GM19238 (cell line): ENCODE data around the gene NUDT7.

Experiments
- DNase-seq: peaks from one replicate; pipeline ENCODE4 v3.0.0; 2011; ENCODE audit warnings: low spot score; ENCODE audit not compliant: insufficient read length

The NUDT7 gene

DNA sequence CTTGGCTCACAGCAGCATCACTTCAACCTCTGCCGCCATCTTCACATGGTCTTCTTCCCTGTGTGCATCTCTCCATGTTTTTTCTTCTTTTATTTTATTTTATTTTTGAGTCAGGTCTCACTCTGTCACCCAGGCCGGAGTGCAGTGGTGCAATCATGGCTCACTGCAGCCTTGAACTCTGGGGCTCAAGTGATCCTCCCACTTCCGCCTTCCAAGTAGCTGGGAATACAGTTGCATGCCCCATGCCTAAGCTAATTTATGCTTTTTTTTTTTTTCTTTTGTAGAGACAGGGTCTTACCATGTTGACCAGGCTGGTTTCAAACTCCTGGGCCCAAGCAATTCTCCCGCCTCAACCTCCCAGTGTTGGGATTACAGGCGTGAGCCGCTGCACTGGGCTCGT, 1.9 kb downstream of the NUDT7 start:
- no peak for DNase-seq

DNA sequence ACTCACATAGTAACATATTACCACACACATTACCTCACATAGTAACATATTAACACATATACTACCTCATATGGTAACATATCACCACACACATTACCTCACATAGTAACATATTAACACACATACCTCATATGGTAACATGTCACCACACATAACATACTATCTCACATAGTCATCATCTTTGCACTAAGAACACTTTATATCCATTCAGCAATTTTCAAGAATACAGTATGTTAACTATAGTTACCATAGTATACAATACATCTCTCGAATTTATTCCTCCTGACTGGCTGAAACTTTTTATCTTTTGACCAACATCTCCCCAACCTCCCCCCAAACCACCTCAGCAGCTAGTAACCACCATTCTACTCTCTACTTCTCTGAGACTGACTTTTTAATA, 7.6 kb downstream of the NUDT7 start:
- DNase-seq = no peak

DNA sequence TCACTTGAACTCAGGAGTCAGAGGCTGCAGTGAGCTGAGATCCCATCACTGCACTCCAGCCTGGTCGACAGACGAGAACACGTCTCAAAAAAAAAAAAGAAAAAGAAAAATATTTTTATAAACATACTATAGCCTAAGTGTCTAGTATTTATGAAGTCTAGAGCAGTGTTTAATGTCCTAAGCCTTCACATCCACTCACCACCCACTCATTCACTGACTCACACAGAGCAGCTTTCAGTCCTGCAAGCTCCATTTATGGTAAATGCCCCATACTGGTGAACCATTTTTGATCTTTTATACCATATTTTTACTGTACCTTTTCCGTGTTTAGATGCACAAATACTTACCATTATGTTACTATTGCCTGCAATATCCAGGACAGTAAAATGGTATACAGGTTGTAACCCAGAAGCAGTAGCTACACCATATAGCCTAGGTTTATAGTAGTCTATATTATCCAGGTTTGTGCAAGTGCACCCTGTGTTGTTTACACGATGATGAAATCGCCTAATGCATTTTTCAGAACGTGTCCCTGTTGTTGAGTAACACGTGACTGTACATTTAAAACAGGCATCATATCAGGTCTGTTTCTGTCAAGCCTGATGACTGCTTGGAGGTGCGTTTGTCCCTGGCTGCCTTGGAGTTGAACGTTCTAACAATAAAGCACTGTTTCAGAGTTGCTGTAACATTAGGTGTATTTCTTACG, 10.1 kb downstream of the NUDT7 start:
- DNase-seq = no peak

DNA sequence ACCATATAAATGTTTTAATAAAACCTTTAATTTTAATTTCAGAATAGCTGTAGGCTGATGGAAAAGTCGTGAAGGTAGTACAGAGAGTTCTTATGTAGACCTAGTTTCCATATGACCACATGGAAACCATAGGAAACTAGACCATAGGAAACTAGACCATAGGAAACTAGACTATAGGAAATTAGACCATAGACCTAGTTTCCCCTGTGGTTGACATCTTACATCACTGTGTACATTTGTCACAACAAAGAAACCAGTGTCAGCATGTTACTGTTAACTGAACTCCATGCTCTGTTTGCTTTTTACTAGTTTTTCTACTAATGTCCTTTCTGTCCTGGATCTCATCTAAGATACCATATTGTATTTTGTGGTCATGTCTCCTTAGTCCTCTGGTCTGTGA, 14.6 kb downstream of the NUDT7 start:
- DNase-seq = no peak

DNA sequence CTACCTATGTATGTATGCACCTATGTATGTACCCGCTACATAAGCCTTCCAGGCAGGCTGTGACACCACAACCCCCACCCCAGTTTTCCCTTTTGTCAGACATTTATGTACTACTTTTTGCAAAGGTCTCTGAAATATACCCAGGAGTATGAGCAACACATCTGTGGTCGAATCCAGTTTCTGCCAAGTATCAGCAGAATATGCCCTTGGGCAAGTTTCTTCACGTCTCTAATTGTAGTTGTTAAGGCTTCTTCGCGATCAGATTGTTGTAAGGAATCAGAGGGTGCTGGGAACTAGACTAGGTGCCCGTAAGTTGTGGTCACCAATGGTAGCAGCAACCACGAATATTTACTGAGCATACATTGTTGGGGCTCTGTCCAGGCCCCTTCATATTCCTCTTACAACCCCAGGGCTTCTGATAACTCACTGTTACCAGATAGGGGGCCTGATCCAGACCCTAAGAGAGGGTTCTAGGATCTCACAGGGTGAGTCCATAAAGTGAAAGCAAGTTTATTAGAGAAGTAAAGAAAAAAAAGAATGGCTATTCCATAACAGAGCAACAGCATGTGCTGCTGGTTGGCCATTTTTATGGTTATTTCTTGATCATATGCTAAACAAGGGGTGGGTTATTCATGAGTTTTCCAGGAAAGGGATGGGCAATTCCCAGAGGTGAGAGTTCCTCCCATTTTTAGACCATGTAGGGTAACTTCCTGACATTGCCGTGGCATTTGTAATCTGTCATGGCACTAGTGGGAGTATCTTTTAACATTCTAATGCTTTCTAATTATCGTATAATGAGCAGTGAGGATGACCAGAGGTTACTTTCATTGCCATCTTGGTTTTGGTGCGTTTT, 16.6 kb downstream of the NUDT7 start:
- DNase-seq = no peak

DNA sequence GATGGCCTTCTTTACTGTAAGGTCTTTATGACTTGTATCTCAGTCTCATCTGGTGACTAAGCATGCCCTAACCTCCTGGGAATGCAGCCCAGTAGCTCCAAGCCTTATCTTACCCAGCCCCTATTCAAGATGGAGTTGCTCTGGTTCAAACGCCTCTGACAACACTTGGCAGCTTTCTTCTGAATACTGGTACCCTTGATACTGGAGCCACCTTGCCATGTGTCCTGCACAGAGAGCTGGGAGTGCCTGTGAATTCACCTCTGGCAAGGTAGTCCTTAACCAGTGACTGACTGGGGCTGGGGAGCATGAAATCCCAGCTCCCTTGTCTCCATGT, 17.2 kb downstream of the NUDT7 start:
- no peak for DNase-seq

DNA sequence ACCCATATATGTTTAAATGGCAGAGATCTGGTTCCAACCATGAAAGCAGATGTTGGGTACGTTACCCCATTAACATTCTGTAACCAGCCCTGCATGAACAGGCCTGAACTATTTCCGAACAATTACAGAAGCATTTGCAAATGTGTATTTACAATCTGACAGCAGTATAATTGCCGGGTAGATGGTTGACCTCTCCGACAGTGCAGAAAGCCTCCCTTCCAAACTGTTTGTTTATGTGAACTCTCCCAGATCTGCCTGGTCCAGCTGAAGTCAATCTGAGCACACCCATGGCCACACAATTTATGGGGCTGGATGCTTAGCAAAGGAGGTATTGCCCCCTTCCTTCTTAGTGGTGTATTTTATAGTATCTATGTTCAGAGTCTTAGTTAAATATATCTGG, 21.8 kb downstream of the NUDT7 start:
- DNase-seq = no peak

DNA sequence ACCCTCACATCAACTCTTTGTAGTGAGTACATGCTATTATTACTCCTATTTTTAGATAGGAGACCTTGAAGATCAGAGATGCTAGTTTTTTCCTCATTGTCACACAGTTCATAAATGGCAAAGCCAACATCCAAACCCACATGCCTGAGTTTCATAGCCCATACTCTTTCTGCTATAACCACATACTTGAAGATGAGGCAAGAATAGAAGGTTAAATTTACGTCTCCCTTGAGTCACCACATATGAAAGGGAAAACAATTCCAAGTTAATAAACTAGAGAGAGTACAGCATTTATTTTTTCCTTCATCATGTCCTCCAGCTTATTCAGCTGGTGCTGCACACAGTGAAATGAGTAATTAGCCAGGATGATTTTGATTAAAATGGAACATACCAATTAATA, 23.7 kb downstream of the NUDT7 start:
- DNase-seq = no peak

DNA sequence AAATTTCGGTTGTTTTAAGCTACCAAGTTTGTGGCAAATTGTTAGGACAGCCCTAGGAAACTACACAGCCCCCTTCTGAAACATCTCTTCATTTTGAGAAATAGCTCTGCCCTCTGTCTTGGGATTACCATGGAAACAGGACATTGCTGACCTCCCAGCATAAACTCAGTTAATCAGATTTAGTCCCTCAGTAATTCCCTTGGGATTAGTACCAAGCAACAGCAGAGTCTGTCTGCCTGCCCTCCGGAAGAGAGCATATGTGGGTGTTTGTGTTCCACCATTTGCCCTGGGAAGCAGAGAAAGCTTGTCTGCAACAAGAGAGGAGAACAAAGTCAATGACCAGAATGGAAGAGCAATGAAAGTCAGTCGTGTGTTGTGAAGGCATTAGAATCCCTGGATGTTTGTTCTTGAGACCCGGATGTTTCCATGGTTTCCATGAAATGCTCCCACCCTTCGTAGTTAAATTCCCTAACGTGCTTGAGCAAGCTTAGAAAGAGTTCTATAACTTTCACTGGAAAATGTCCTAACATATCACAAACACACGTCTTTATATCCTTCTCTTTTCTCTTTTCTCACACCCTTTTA, 26.2 kb downstream of the NUDT7 start:
- DNase-seq = no peak

DNA sequence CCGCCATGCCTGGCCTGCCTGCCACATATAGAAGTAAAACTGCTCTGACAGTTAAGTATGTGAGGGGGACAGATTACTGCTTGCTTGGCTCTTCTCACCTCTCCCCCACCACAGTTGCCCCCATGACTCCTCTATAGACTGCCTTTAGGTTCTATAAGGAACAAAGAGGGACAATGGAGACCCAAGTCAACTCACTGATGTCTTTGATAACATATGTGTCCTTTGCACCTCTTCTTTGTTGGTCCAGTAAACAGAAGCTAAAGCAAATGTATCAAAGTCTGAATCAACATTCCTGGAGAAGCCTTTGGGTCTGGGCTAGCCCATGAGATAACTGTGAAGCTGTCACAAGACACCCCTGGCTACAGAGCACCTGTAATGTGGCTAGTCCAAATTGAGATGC, 27.1 kb downstream of the NUDT7 start:
- DNase-seq = no peak

DNA sequence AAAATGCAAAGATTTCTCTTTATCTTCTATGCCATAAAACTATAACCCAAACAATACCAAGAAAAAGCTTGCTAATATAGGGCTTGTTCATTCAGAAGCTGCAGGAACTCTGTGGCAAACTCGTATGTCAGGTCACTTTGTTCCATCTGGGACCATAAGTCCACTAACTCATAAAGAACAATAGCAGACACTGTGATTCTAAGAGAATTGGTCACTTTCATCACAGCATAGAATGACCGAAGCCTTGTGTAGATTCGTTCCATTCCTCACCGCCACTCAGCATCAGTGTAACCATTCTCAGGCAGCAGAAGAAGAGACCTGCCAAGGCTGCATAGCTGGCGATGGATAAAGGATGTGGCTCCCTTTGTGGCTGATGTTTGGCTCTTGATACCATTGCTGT, 35.7 kb downstream of the NUDT7 start:
- DNase-seq = no peak

DNA sequence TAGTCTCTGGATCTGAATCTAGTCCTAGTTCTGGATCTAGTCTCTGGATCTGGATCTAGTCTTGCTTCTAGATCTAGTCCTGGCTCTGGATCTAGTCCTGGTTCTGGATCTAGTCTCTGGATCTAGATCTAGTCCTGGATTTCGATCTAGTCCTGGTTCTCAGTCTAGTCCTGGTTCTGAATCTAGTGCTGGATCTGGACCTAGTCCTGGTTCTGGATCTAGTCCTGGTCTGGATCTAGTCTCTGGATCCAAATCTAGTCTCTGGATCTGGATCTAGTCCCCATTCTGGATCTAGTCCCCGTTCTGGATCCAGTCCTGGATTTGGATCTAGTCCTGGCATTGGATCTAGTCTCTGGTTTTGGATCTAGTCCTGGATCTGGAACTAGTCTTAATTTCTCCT, 36.2 kb downstream of the NUDT7 start:
- no peak for DNase-seq

DNA sequence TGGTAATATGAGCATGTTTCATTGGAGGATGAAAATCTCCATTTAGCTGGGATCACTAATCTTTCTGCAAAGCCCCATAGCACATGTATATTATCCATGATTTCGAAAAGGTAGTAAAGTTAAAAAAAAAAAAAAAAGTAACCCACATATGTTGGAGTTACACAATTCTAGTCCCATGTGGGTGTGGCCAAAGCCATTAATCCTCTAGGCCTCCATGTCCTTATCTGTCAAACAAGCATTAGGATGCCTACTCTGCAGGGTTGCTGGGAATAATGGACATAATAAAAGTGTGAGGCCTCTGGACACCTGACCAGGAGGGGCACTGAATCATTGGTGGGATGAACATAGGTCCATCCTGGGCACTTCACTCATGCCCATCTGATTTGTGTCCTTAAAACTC, 36.9 kb downstream of the NUDT7 start:
- no peak for DNase-seq

DNA sequence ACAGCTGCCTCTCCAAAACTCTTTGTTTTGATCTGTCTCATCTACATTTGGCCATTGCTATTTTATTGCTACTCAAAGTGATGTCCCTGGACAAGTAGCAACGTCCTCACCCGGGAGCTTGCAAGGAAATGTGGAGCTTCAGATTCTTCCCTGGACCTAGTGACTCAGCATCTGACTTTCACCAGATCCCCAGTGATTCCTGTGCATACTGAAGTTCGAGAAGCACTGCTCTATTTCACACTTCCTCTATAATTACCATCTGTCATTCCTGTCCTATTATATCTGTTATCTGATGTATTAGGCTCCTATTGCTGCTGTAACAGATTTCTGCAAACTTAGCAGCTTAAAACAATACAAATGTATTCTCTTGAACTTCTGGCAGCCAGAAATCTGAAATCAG, 37.5 kb downstream of the NUDT7 start:
- no peak for DNase-seq

DNA sequence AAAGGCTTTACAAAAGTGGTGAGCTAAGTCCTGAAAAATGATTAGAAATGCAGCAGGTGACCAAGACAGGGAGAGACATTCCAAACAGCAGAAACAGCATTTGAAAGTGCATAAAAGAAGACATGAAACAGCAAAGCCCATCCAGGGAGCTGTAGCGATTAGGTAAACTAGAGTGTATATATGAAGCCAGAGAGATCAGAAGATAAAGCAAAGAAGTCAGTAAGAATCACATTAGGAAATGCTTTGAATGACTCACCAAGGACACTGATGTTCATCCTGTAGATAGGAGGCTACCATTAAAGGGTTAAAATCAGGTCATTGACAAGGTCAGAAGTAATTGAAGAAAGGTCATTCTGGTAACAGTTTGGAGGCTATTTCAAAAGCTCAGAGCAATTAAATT, 38.5 kb downstream of the NUDT7 start:
- DNase-seq = no peak

DNA sequence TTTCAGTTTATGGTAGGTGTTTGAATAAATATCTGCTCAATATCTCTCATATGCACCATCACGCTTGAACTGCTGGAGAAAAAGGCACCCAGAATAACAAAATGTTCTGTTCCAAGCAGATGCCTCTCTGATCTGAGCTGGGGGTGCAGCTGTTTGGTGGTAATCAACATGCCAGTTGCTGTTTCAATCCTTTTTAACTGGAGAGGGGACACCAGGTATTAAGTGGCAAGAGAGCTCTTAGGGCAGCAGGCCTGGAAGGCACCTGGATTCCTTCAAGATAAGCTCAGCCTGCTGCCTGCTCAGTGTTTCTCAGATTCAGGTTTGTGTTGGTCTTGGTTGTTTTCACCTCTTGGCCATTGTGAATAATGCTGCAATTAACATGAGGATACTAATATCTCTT, 38.9 kb downstream of the NUDT7 start:
- DNase-seq = no peak

DNA sequence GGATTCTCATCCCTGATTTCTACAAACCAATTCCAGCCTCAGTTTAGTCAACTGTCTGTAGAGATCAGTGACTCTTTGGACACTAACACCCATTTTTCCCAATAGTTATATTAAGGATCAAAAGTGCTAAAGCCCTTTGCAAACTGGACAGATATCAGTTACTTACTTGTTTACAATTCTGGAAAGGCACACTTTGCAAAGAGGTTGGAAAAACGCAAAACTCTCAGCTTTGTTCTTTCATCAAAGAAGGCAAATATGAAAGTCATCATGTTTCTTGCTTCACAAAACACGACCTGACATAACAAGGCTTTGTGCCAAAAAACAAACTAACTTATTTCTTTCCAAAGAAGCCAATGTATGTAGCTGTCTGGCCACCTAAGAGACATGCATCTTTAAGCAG, 39.9 kb downstream of the NUDT7 start:
- no peak for DNase-seq

DNA sequence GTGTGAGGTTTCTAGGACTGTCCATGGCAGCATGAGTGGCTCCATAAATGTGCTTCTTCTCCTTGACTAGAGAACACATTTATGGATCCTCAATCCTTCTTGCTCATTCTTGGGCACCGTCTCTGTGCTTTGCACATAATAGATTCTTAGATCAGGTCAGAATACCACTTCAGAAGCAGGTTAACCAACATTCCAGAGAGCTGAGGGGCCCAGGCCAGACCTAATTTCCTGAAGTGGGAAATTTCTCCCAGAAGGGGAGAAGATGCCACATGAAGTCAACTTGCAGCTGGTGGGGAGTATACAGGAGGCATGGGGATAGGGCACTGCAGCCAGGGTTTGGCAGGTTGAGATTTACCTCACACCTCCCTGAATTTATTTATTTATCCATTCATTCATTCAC, 41.7 kb downstream of the NUDT7 start:
- DNase-seq = no peak

DNA sequence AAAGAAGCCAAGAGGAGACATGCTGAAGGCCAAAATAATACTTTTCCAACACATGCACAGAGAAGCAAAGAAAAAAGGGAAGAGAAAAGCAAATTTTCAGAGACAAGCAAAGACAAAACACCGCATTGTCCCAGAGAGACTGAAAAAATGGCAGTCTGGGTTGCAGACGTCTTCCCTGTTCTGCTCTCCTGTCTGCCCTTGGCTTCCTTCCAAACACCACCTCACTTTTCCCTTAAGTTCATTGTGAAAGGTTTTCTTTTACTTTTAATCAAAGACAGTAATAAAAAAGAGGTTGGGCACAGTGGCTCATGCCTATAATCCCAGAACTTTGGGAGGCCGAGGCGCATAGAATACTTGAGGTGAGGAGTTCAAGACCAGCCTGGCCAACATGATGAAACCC, 44.9 kb downstream of the NUDT7 start:
- no peak for DNase-seq

DNA sequence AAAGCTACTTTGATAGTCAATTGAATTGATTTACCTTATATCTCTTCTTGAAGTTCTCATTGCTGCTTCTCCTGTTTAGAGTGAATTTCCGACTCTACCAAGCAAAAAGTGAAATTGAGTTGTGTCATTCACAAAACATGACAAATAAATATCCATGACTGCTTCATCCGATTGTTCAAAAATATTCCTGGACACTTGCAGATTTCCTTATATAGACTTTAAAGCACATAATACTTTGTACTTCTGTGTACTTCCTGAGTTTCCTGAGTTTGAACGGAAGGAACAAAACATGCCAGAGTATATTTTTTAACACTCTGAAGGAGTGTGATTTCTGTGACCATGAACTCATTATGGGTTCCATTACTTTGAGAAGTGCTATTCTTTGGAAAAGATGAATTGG, 45.5 kb downstream of the NUDT7 start:
- DNase-seq = no peak

DNA sequence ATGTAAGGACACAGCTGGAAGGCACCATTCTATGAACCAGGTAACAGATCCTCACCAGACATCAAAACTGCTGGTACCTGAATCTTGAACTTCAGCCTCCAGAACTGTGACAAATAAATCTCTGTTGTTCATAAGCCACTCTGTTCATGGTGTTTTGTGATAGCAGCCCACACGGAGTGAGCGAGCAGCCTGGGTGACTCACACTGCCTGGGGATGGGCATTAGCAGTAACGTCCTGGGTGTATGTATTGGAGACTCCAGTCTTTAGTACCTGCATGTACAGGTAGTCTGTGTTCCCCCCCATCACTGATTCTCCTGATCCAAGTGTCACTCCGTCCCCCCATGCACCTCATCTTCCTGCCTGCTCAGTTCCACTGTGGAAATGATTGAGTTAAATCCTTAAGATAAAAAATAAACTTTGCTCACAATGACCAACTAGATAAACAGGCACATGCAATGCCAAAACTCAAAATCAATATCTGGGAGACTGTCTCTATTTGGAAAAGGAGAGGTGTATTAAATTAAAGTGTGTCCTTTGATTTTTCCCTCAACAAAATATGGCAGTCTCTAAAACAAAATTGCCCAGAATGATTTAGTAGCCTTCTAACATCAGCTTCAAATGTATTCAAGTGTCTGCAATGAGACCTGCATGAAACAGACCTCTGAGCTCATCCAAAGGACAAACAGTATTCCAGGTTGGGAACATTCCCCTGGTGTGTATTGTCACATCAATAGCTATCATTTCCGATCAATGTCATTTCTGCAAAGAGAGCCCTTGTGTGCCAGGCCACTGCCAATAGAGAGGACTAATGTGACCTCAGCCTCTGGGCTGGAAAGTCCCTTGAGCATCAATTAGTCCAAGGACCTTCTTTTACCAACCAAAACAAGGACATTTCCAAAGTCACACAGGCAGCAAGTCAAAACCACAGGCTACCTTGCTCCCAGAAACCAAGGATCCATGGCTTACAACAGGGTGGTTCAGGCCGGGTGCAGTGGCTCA, 53.9 kb downstream of the NUDT7 start:
- no peak for DNase-seq

DNA sequence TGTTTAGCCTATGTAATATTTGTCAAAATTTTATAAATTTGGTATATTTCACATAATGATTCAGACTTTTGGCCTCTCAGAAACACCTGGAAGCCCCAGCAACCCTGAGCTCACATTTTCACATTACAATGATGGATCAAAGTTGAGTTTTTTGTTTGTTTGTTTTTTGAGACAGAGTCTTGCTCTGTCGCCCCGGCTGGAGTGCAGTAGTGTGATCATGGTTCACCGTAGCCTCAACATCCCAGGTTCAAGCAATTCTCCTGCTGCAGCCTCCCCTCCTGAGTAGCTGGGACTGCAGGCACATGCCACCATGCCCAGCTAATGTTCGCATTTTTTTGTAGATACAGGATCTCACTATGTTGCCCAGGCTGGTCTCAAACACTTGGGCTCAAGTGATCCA, 55.4 kb downstream of the NUDT7 start:
- DNase-seq = no peak
